ENCODE results near the gene PCTP.

Gene PCTP

DNA sequence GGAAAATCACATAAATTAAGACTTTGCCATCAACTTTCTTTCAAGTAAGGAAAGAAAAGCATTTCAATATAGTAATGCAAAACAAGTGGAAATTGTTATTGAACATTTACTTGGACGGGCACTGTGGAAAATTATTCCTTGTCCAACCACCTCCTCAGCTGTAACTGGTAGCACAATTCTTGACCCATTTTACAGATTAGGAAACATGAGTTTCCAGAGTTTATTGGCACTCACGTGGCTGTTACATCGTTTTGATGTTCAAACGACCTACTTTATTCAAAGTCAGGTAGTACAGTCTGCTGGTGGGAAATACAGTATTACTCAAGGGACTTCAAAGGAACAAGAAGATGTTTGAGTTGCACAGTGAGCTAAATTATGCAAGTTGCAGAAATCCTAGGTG lies 866 bp upstream of the PCTP start:
- H3K9ac ChIP-seq (ENCODE audit: low read length) = no peak overlapping the region
- no peaks in the 10 kb centered on the region for H4K20me1 ChIP-seq (ENCODE audit: insufficient read depth, low read length)
- TF ChIP-seq, protein P1, sequence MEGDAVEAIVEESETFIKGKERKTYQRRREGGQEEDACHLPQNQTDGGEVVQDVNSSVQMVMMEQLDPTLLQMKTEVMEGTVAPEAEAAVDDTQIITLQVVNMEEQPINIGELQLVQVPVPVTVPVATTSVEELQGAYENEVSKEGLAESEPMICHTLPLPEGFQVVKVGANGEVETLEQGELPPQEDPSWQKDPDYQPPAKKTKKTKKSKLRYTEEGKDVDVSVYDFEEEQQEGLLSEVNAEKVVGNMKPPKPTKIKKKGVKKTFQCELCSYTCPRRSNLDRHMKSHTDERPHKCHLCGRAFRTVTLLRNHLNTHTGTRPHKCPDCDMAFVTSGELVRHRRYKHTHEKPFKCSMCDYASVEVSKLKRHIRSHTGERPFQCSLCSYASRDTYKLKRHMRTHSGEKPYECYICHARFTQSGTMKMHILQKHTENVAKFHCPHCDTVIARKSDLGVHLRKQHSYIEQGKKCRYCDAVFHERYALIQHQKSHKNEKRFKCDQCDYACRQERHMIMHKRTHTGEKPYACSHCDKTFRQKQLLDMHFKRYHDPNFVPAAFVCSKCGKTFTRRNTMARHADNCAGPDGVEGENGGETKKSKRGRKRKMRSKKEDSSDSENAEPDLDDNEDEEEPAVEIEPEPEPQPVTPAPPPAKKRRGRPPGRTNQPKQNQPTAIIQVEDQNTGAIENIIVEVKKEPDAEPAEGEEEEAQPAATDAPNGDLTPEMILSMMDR (IDR thresholded peaks at IDR 0.05; ENCODE audit: low read length) = no peak
- TF ChIP-seq EZH2 (IDR thresholded peaks at IDR 0.05; ENCODE audit: borderline replicate concordance, low read length) = no peak
- no peaks in the 10 kb centered on the region for H3K36me3 ChIP-seq (ENCODE audit: insufficient read depth, low read length)
- H3K4me2 ChIP-seq (ENCODE audit: low read length) = no peak overlapping the region
- no peaks in the 10 kb centered on the region for H3F3A ChIP-seq (ENCODE audit: insufficient read depth, low read length)
- H3K27ac ChIP-seq (ENCODE audit: low read depth, low read length, poor library complexity, severe bottlenecking) = no peak overlapping the region
- H2AFZ ChIP-seq (ENCODE audit: low read length) = no peak overlapping the region
- H3K4me3 ChIP-seq (ENCODE audit: low read depth, low read length, poor library complexity, severe bottlenecking) = no peak overlapping the region
- no peaks in the 10 kb centered on the region for H3K4me1 ChIP-seq (ENCODE audit: insufficient read depth, low read length, severe bottlenecking)
- no peaks in the 10 kb centered on the region for H3K9me2 ChIP-seq (ENCODE audit: low read depth, low read length)
- no peaks in the 10 kb centered on the region for H3K27me3 ChIP-seq (ENCODE audit: insufficient read depth, low read length)
- no peaks in the 10 kb centered on the region for H3K79me2 ChIP-seq (ENCODE audit: insufficient read depth, low read length)
- H3K9me3 ChIP-seq (ENCODE audit: low read length) = no peaks in the 10 kb centered on the region

DNA sequence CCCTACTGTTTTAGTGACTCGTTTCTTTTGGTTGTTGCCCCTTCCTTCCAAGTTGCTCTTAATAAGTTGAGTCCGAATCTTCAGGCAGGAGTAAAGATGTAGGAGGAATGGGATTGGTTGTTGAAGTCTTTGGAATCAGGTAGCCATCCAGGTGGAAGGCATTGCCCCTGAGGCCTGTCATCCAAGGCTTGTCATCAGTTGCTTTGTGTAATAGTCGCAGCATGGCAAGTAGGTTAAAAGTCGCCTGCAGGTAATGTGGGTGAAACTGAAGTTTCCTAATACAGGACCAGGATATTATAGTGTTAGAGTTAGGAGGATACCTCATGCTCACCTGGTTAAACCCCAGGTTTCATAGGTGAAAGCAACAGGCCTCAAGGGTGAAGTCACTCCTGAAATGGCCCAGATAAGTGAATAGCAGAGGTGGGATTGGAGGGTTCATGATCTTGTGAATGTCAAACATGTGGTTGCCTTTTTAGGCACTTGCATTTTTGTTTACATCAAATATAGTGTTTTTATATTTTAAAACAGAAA lies 934 bp downstream of the PCTP start:
- H3K4me2 ChIP-seq (ENCODE audit: low read length) = no peak overlapping the region
- no peak overlapping the region for H2AFZ ChIP-seq (ENCODE audit: low read length)
- H3K36me3 ChIP-seq (ENCODE audit: insufficient read depth, low read length) = no peaks in the 10 kb centered on the region
- H3K27me3 ChIP-seq (ENCODE audit: insufficient read depth, low read length) = no peaks in the 10 kb centered on the region
- H3K9me2 ChIP-seq (ENCODE audit: low read depth, low read length) = no peaks in the 10 kb centered on the region
- H3K27ac ChIP-seq (ENCODE audit: low read depth, low read length, poor library complexity, severe bottlenecking) = no peak overlapping the region
- H3K9me3 ChIP-seq (ENCODE audit: low read length) = no peaks in the 10 kb centered on the region
- no peak overlapping the region for H3K9ac ChIP-seq (ENCODE audit: low read length)
- no peaks in the 10 kb centered on the region for H3K4me1 ChIP-seq (ENCODE audit: insufficient read depth, low read length, severe bottlenecking)
- no peak for TF ChIP-seq EZH2 (IDR thresholded peaks at IDR 0.05; ENCODE audit: borderline replicate concordance, low read length)
- TF ChIP-seq, protein P1 (IDR thresholded peaks at IDR 0.05; ENCODE audit: low read length) = no peak
- H3F3A ChIP-seq (ENCODE audit: insufficient read depth, low read length) = no peaks in the 10 kb centered on the region
- H4K20me1 ChIP-seq (ENCODE audit: insufficient read depth, low read length) = no peaks in the 10 kb centered on the region
- no peak overlapping the region for H3K4me3 ChIP-seq (ENCODE audit: low read depth, low read length, poor library complexity, severe bottlenecking)
- H3K79me2 ChIP-seq (ENCODE audit: insufficient read depth, low read length) = no peaks in the 10 kb centered on the region

DNA sequence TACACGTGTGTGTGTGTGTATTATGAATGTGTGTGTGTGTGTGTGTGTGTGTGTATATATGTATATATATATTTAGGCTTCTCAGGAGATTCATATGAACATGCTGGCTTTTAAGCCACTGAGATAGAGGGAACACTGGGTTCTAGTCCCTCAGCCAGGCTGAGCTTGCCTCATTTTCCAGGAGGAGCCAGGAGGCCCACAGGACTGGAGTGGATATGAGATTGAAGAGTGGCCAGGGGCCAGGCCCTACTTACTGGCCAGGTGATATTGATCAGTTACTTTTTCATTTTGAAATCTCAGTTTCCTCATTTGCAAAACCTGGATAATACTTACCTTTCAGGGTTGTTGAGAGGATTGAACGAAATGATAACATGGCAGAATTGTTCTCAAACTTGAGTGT lies 5.8 kb downstream of the PCTP start:
- Histone ChIP-seq H3K4me1 (ENCODE audit: insufficient read depth, low read length, severe bottlenecking) (no peaks in the 10 kb centered on the region), H3K36me3 (ENCODE audit: insufficient read depth, low read length) (no peaks in the 10 kb centered on the region), H3F3A (ENCODE audit: insufficient read depth, low read length) (no peaks in the 10 kb centered on the region), H4K20me1 (ENCODE audit: insufficient read depth, low read length) (no peaks in the 10 kb centered on the region), H3K9me3 (ENCODE audit: low read length) (no peaks in the 10 kb centered on the region), H3K4me3 (ENCODE audit: low read depth, low read length, poor library complexity, severe bottlenecking) (no peak overlapping the region), H3K27me3 (ENCODE audit: insufficient read depth, low read length) (no peaks in the 10 kb centered on the region), H3K27ac (ENCODE audit: low read depth, low read length, poor library complexity, severe bottlenecking) (no peak overlapping the region), H3K9me2 (ENCODE audit: low read depth, low read length) (no peaks in the 10 kb centered on the region), H3K9ac (ENCODE audit: low read length) (no peak overlapping the region), H3K4me2 (ENCODE audit: low read length) (no peak overlapping the region), H3K79me2 (ENCODE audit: insufficient read depth, low read length) (no peaks in the 10 kb centered on the region), H2AFZ (ENCODE audit: low read length) (no peak overlapping the region)
- TF ChIP-seq EZH2 (IDR thresholded peaks at IDR 0.05; ENCODE audit: borderline replicate concordance, low read length) = no peak
- TF ChIP-seq, protein P1 (IDR thresholded peaks at IDR 0.05; ENCODE audit: low read length) = no peak

All from OCI-LY1 (cell line).